DOHH2 (cell line): ENCODE measurements around the gene DCAF8L2.
"Not testable (repeated sequence)": the region's sequence is repeated elsewhere in the genome, so short reads cannot be mapped to it uniquely, and the experiment has no call there.

Experiments
- H3F3A ChIP-seq: fragments of 200-600 bp; sonication (generic), shearing (Covaris generic); 2 replicates; pipeline ENCODE4 v1.6.0; 2016; ENCODE audit warnings: antibody characterized with exemption, mild to moderate bottlenecking; ENCODE audit not compliant: control insufficient read depth, insufficient read depth
- H3K27ac ChIP-seq: fragments of 200-600 bp; sonication (generic); 2 replicates; pipeline ENCODE4 v1.5.1; 2014; ENCODE audit warnings: low read depth, mild to moderate bottlenecking, low read length, moderate library complexity
- H3K27me3 ChIP-seq: fragments of 200-600 bp; sonication (generic); 2 replicates; pipeline ENCODE4 v1.6.1; 2014; ENCODE audit warnings: mild to moderate bottlenecking, low read length, mixed read lengths; ENCODE audit not compliant: control insufficient read depth
- H3K36me3 ChIP-seq: fragments of 200-600 bp; sonication (generic); 2 replicates; pipeline ENCODE4 v1.6.1; 2014; ENCODE audit warnings: mild to moderate bottlenecking, low read length, moderate library complexity, mixed read lengths; ENCODE audit not compliant: control insufficient read depth
- H3K4me1 ChIP-seq: fragments of 200-600 bp; sonication (generic); 2 replicates; pipeline ENCODE4 v1.6.1; 2014; ENCODE audit warnings: mild to moderate bottlenecking, low read length, mixed read lengths; ENCODE audit not compliant: control insufficient read depth
- H3K4me2 ChIP-seq: fragments of 200-600 bp; sonication (generic); 2 replicates; pipeline ENCODE4 v1.6.0; 2014; ENCODE audit warnings: mild to moderate bottlenecking, low read length, moderate library complexity
- H3K4me3 ChIP-seq: fragments of 200-600 bp; sonication (generic); 2 replicates; pipeline ENCODE4 v1.5.1; 2014; ENCODE audit warnings: mild to moderate bottlenecking, low read length, mixed read lengths
- H3K79me2 ChIP-seq: fragments of 200-600 bp; sonication (generic); 2 replicates; pipeline ENCODE4 v1.6.1; 2014; ENCODE audit warnings: mild to moderate bottlenecking, low read length, mixed read lengths; ENCODE audit not compliant: control insufficient read depth
- H3K9me2 ChIP-seq: fragments of 200-600 bp; sonication (generic); replicated peaks from 2 replicates; pipeline ENCODE4 v1.6.1; 2014; ENCODE audit warnings: mild to moderate bottlenecking, low read length, mixed read lengths; ENCODE audit not compliant: control insufficient read depth
- H3K9me3 ChIP-seq: fragments of 200-600 bp; sonication (generic); 2 replicates; pipeline ENCODE4 v1.6.1; 2014; ENCODE audit warnings: antibody characterized with exemption, low read length, mixed read lengths; ENCODE audit not compliant: control insufficient read depth, insufficient read depth
- H4K20me1 ChIP-seq: fragments of 200-600 bp; sonication (generic); 2 replicates; pipeline ENCODE4 v1.6.0; 2014; ENCODE audit warnings: low read depth, mild to moderate bottlenecking, antibody characterized with exemption, low read length, moderate library complexity; ENCODE audit not compliant: control insufficient read depth, insufficient read depth
- EZH2phosphoT487 ChIP-seq: fragments of 200-600 bp; sonication (generic); IDR thresholded peaks from 2 replicates; pipeline ENCODE4 v1.6.1; 2017; ENCODE audit warnings: borderline replicate concordance, mild to moderate bottlenecking, antibody characterized with exemption, low read length, moderate library complexity, mixed read lengths
- TF ChIP-seq, protein P1 (sequence below): fragments of 200-600 bp; sonication (generic); IDR thresholded peaks from one replicate; pipeline ENCODE4 v1.5.1; 2014; ENCODE audit warnings: antibody characterized with exemption, mild to moderate bottlenecking, low read depth, low read length; ENCODE audit not compliant: poor library complexity, severe bottlenecking

The DCAF8L2 gene

DNA sequence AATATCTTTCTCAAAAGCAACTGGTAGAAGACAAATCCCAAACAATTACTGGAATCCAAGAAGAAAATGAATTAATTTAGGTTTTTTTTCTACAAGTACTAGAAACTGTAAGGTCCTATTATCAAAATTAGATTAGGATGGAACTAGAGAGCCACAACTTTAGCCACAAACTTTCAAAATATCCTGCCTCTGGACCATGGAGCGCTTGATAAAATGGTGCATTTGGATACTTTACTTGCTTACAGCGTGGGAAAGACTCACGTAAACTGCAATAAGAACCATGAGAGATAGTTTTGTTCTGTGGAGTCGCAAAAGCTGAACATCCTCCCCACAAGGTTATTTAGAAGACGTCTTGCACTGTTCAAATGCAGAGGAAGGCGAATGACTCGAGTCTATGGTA, at the start of gene DCAF8L2:
Gene DCAF8L2, plus strand, starts transcription at position 301 of the 400 bp plus-strand sequence. CDS start 156,552 bp downstream, outside the sequence.
- no peak for TF ChIP-seq EZH2phosphoT487
- TF ChIP-seq, protein P1, sequence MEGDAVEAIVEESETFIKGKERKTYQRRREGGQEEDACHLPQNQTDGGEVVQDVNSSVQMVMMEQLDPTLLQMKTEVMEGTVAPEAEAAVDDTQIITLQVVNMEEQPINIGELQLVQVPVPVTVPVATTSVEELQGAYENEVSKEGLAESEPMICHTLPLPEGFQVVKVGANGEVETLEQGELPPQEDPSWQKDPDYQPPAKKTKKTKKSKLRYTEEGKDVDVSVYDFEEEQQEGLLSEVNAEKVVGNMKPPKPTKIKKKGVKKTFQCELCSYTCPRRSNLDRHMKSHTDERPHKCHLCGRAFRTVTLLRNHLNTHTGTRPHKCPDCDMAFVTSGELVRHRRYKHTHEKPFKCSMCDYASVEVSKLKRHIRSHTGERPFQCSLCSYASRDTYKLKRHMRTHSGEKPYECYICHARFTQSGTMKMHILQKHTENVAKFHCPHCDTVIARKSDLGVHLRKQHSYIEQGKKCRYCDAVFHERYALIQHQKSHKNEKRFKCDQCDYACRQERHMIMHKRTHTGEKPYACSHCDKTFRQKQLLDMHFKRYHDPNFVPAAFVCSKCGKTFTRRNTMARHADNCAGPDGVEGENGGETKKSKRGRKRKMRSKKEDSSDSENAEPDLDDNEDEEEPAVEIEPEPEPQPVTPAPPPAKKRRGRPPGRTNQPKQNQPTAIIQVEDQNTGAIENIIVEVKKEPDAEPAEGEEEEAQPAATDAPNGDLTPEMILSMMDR = no peak
- Histone ChIP-seq H3K4me1 (no peaks in the 10 kb centered on the region), H3K4me3 (no peak within 1 kb of the TSS), H3K9me3 (no peaks in the 10 kb centered on the region), H3K27ac (no peak within 1 kb of the TSS), H3K4me2 (no peak within 1 kb of the TSS), H3K9me2 (no peaks in the 10 kb centered on the region), H3K36me3 (no peaks in the 10 kb centered on the region), H3F3A (no peaks in the 10 kb centered on the region), H3K27me3 (no peaks in the 10 kb centered on the region), H4K20me1 (no peaks in the 10 kb centered on the region), H3K79me2 (no peaks in the 10 kb centered on the region)

DNA sequence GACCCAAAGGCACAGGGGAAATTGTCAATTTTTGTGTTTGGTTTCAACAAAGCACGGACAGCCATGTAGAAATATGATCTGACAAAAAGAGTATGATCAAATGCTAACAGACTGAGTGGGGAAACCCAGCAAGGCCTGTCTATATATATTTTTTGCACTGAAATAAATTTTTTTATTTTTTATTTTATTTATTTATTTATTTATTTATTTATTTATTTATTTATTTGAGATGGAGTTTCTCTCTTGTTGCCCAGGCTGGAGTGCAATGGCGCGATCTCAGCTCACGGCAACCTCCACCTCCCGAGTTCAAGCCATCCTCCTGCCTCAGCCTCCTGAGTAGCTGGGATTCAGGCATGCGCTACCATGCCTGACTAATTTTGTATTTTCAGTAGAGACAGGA, 49.0 kb upstream of the DCAF8L2 start:
- not testable (repeated sequence) for H3K9me3 ChIP-seq, H4K20me1 ChIP-seq, H3K4me2 ChIP-seq, H3K4me3 ChIP-seq, H3K4me1 ChIP-seq, H3K36me3 ChIP-seq, H3K9me2 ChIP-seq, H3K27ac ChIP-seq, H3F3A ChIP-seq, H3K79me2 ChIP-seq, H3K27me3 ChIP-seq

DNA sequence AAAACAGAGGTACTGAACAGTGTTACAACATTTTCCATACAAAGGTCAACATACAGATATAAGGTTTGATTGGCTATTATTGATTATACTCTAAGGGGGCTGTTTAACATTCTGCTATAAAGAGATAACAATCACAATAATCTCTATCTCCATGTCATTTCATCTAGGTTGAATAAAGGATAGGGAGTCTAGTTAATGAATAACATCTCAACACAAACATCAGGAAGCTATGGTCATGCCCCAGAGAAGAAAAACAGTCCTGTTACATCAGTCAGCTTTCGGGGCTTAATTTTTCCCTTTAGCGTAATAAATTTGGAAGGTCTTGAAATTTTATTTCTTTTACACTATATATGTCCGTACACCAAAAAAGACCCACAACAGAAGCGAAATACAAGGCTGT, 41.5 kb upstream of the DCAF8L2 start:
- H3K9me2 ChIP-seq = no peaks in the 10 kb centered on the region
- no peak for TF ChIP-seq EZH2phosphoT487
- TF ChIP-seq, protein P1 = no peak
- no peaks in the 10 kb centered on the region for H4K20me1 ChIP-seq
- no peaks in the 10 kb centered on the region for H3F3A ChIP-seq
- no peaks in the 10 kb centered on the region for H3K79me2 ChIP-seq
- no peak overlapping the region for H3K4me2 ChIP-seq
- H3K9me3 ChIP-seq = no peaks in the 10 kb centered on the region
- no peak overlapping the region for H3K4me3 ChIP-seq
- H3K4me1 ChIP-seq = no peaks in the 10 kb centered on the region
- H3K36me3 ChIP-seq = no peaks in the 10 kb centered on the region
- no peak overlapping the region for H3K27ac ChIP-seq
- H3K27me3 ChIP-seq = no peaks in the 10 kb centered on the region

DNA sequence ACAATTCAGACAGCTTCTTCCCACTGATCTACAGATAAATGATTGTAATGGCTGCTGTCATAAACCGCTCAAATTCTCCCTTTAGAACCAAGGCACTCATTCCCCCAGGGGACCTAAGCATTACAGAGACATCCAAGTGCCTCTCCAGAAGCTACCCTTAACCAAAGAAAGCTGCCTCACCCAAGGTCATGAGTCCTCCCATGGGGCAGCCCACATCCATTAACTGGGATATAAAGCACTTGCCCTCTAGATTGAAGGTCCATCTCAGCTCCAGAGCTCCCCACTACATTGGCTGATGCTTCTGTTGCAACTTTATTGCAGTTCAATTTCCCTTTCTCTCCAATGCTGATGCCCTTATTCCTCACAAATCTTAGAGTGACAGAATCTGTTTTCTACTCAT, 40.5 kb upstream of the DCAF8L2 start:
- Histone ChIP-seq H3F3A (no peaks in the 10 kb centered on the region), H3K4me1 (no peaks in the 10 kb centered on the region), H3K9me3 (no peaks in the 10 kb centered on the region), H3K79me2 (no peaks in the 10 kb centered on the region), H3K27ac (no peak overlapping the region), H3K9me2 (no peaks in the 10 kb centered on the region), H4K20me1 (no peaks in the 10 kb centered on the region), H3K4me3 (no peak overlapping the region), H3K4me2 (no peak overlapping the region), H3K36me3 (no peaks in the 10 kb centered on the region), H3K27me3 (no peaks in the 10 kb centered on the region)
- no peak for TF ChIP-seq EZH2phosphoT487
- TF ChIP-seq, protein P1 = no peak
